ENCODE measurements around the gene DOCK7.

DNA sequence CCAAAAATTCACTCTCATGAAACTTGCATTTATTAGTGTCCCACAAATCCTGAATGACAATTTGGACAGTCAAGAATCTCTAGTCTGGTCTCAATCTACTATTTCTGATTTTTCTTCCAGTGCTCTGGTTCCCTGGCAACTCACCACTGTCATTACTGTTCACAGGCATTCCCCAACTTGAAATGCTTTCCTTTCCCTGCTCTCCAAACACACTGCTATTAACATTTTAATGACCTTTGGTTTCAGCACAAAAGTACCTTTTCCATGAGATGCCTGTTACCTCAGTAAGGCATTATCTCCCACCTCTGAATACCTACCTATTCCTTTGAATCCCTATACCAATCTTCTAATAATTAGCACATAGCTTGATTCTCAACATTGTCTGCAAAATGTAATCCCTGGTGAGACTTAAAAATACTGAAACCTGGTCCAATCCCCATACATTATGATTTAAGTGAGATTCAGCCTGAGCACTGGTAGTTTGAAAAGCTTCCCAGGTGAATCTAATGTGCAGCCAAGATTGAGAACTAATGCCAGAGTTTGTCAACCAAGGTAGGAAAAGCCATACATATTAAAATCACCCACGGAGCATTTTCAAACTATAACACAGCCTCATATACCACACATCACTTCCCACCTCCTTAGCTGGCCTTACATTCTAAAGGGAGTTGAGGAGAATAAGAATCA, 102.6 kb downstream of the DOCK7 start:
- TF ChIP-seq POLR2A (IDR thresholded peaks at IDR 0.05) (no peak), POLR2AphosphoS5 (IDR thresholded peaks at IDR 0.05) (no peak), EP300 (IDR thresholded peaks at IDR 0.05) (no peak)
- TF ChIP-seq, protein P1, sequence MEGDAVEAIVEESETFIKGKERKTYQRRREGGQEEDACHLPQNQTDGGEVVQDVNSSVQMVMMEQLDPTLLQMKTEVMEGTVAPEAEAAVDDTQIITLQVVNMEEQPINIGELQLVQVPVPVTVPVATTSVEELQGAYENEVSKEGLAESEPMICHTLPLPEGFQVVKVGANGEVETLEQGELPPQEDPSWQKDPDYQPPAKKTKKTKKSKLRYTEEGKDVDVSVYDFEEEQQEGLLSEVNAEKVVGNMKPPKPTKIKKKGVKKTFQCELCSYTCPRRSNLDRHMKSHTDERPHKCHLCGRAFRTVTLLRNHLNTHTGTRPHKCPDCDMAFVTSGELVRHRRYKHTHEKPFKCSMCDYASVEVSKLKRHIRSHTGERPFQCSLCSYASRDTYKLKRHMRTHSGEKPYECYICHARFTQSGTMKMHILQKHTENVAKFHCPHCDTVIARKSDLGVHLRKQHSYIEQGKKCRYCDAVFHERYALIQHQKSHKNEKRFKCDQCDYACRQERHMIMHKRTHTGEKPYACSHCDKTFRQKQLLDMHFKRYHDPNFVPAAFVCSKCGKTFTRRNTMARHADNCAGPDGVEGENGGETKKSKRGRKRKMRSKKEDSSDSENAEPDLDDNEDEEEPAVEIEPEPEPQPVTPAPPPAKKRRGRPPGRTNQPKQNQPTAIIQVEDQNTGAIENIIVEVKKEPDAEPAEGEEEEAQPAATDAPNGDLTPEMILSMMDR (IDR thresholded peaks at IDR 0.05) = no peak

Data from stomach (tissue), 4 donors.